Urinary bladder (tissue), 4 donors: ENCODE results near the gene RALGPS1. TPM values are rescaled to one million over a fixed set of nuclear protein-coding genes. Genes with fewer than 3 reads are reported as not detected.

Experiments used
- DNase-seq: peaks from one replicate; pipeline ENCODE4 v3.0.0-alpha.2; 2015; ENCODE audit errors: extremely low spot score
- H3K27ac ChIP-seq: one replicate; pipeline ENCODE4 v1.5.1; 2013; ENCODE audit warnings: low read depth, mild to moderate bottlenecking, moderate library complexity
- H3K36me3 ChIP-seq: one replicate; pipeline ENCODE4 v1.6.1; 2013; ENCODE audit warnings: mild to moderate bottlenecking, moderate library complexity; ENCODE audit not compliant: insufficient read depth
- H3K4me1 ChIP-seq: one replicate; pipeline ENCODE4 v1.6.1; 2013; ENCODE audit warnings: mild to moderate bottlenecking, moderate library complexity; ENCODE audit not compliant: insufficient read depth
- H3K4me3 ChIP-seq: one replicate; pipeline ENCODE4 v1.5.1; 2013; ENCODE audit warnings: low read depth, low read length
- WGBS: extraction: QIAGEN DNeasy Blood & Tissue Kit; methylation state at CpG from one replicate; pipeline ENCODE4 v1.1.7; 2013; 5-methylcytosine and 5-hydroxymethylcytosine counted together
- polyA plus RNA-seq: library from polyadenylated mRNA; stranded (reverse); fragments of 200-250 nt; gene quantifications from one replicate; pipeline ENCODE4 v1.2.3, GENCODE V29; 2013
- total RNA-seq: library from RNA; depleted of rRNA; stranded (reverse); fragments of >200 nt; gene quantifications from one replicate; pipeline ENCODE4 v1.2.3, GENCODE V29; 2014
- donor health status: healthy with polysubstance abuse.
- donor health status: healthy.

RALGPS1 gene
- total and polyA plus RNA-seq, 2 donors = 8.9 to 21.8 TPM

- H3K36me3 ChIP-seq = no peaks in the 10 kb centered on the region
- no peak for DNase-seq
- no peak overlapping the region for H3K27ac ChIP-seq
- no peak overlapping the region for H3K4me3 ChIP-seq
- no peaks in the 10 kb centered on the region for H3K4me1 ChIP-seq
Measured at GRCh38 chr9:126925876-126926275, 11.3 kb downstream of the RALGPS1 start.

- Histone ChIP-seq H3K36me3 (no peaks in the 10 kb centered on the region), H3K4me1 (no peaks in the 10 kb centered on the region), H3K27ac (no peak overlapping the region), H3K4me3 (no peak overlapping the region)
- no peak for DNase-seq
- 85% methylated on average over 2 of the region's 2 CpGs for WGBS
Measured at GRCh38 chr9:126926364-126926763, 11.8 kb downstream of the RALGPS1 start.

GRCh38 chr9:126927419-126927818 is 12.8 kb downstream of the RALGPS1 start:
- WGBS = 60% methylated on average over 6 of the region's 6 CpGs
- no peak for DNase-seq

GRCh38 chr9:126932871-126933321 is 18.3 kb downstream of the RALGPS1 start:
- Histone ChIP-seq H3K4me1 (no peaks in the 10 kb centered on the region), H3K27ac (no peak overlapping the region), H3K4me3 (no peak overlapping the region), H3K36me3 (no peaks in the 10 kb centered on the region)
- DNase-seq = no peak
- 92% methylated on average over 11 of the region's 11 CpGs for WGBS

More at GRCh38 chr9:126927419-126927818, 12.8 kb downstream of the RALGPS1 start:
- no peak overlapping the region for H3K4me3 ChIP-seq
- no peaks in the 10 kb centered on the region for H3K4me1 ChIP-seq
- H3K36me3 ChIP-seq = no peaks in the 10 kb centered on the region
- H3K27ac ChIP-seq = no peak overlapping the region

- 89% methylated on average over 11 of the region's 11 CpGs for WGBS
- H3K27ac ChIP-seq = no peak overlapping the region
- H3K4me1 ChIP-seq = no peaks in the 10 kb centered on the region
Measured at GRCh38 chr9:126933334-126933980, 18.9 kb downstream of the RALGPS1 start.

GRCh38 chr9:126934441-126934840 is 19.9 kb downstream of the RALGPS1 start:
- Histone ChIP-seq H3K27ac (no peak overlapping the region), H3K4me3 (no peak overlapping the region), H3K36me3 (no peaks in the 10 kb centered on the region), H3K4me1 (no peaks in the 10 kb centered on the region)
- DNase-seq = no peak
- WGBS = 93% methylated on average over 8 of the region's 8 CpGs

More at GRCh38 chr9:126933334-126933980, 18.9 kb downstream of the RALGPS1 start:
- Histone ChIP-seq H3K36me3 (no peaks in the 10 kb centered on the region), H3K4me3 (no peak overlapping the region)
- DNase-seq = no peak

- no peak for DNase-seq
- no peaks in the 10 kb centered on the region for H3K4me1 ChIP-seq
- no peak overlapping the region for H3K4me3 ChIP-seq
- 77% methylated on average over 5 of the region's 5 CpGs for whole genome bisulfite sequencing
- H3K27ac ChIP-seq = no peak overlapping the region
- H3K36me3 ChIP-seq = no peaks in the 10 kb centered on the region
Measured at GRCh38 chr9:126935630-126936029, 21.0 kb downstream of the RALGPS1 start.

- Histone ChIP-seq H3K4me1 (no peaks in the 10 kb centered on the region), H3K36me3 (no peaks in the 10 kb centered on the region), H3K27ac (no peak overlapping the region), H3K4me3 (no peak overlapping the region)
- no peak for DNase-seq
Measured at GRCh38 chr9:126937444-126937843, 22.9 kb downstream of the RALGPS1 start.

GRCh38 chr9:126938327-126938726 is 23.7 kb downstream of the RALGPS1 start:
- Histone ChIP-seq H3K4me1 (no peaks in the 10 kb centered on the region), H3K4me3 (no peak overlapping the region), H3K27ac (no peak overlapping the region), H3K36me3 (no peaks in the 10 kb centered on the region)
- WGBS = 91% methylated on average over 4 of the region's 4 CpGs
- no peak for DNase-seq

GRCh38 chr9:126939821-126940221 is 25.2 kb downstream of the RALGPS1 start:
- H3K27ac ChIP-seq = no peak overlapping the region
- WGBS = 79% methylated on average over 6 of the region's 6 CpGs
- no peaks in the 10 kb centered on the region for H3K36me3 ChIP-seq
- H3K4me3 ChIP-seq = no peak overlapping the region
- no peaks in the 10 kb centered on the region for H3K4me1 ChIP-seq
- DNase-seq = no peak

- Histone ChIP-seq H3K27ac (no peak overlapping the region), H3K4me3 (no peak overlapping the region), H3K36me3 (no peaks in the 10 kb centered on the region), H3K4me1 (no peaks in the 10 kb centered on the region)
- no peak for DNase-seq
Measured at GRCh38 chr9:126942399-126942798, 27.8 kb downstream of the RALGPS1 start.

- Histone ChIP-seq H3K4me3 (no peak overlapping the region), H3K27ac (no peak overlapping the region), H3K36me3 (no peaks in the 10 kb centered on the region), H3K4me1 (no peaks in the 10 kb centered on the region)
- 88% methylated on average over 7 of the region's 7 CpGs for WGBS
- DNase-seq = no peak
Measured at GRCh38 chr9:126945682-126946081, 31.1 kb downstream of the RALGPS1 start.

GRCh38 chr9:126947529-126947928 is 32.9 kb downstream of the RALGPS1 start:
- no peak for DNase-seq
- 98% methylated on average over 1 of the region's 1 CpG for WGBS
- H3K4me1 ChIP-seq = no peaks in the 10 kb centered on the region

GRCh38 chr9:126952205-126952977 is 37.8 kb downstream of the RALGPS1 start:
- DNase-seq = no peak
- no peaks in the 10 kb centered on the region for H3K4me1 ChIP-seq
- H3K36me3 ChIP-seq = no peaks in the 10 kb centered on the region
- no peak overlapping the region for H3K27ac ChIP-seq
- H3K4me3 ChIP-seq = no peak overlapping the region
- 74% methylated on average over 11 of the region's 11 CpGs for WGBS

More at GRCh38 chr9:126947529-126947928, 32.9 kb downstream of the RALGPS1 start:
- H3K4me3 ChIP-seq = no peak overlapping the region
- H3K27ac ChIP-seq = no peak overlapping the region
- no peaks in the 10 kb centered on the region for H3K36me3 ChIP-seq
